HEK293 (cell line): ENCODE results near the gene ETV6.

Experiments
- CTCF ChIA-PET: fragments of 350-600 bp; formaldehyde crosslinking; extraction: SDS; loops from one replicate; lab custom pipeline; 2021; ENCODE audit warnings: antibody characterized with exemption; lab: Yijun Ruan, JAX
- POLR2A ChIA-PET: fragments of 300-600 bp; formaldehyde crosslinking; extraction: SDS; loops from one replicate; lab custom pipeline; 2020; ENCODE audit warnings: antibody characterized with exemption, inconsistent platforms; lab: Yijun Ruan, JAX
- H3K27ac ChIP-seq: fragments of 200-500 bp; sonication (Bioruptor generic); 2 replicates; pipeline ENCODE4 v1.5.1; 2014; ENCODE audit warnings: low read depth, low read length, control low read depth, inconsistent platforms; ENCODE audit errors: extremely low read depth
- H3K36me3 ChIP-seq, 2 experiments: fragments of 200-500 bp in 1 of 2; sonication (Bioruptor generic) in 1 of 2; 1 replicate in 1 of 2; 2 replicates in 1 of 2; pipeline ENCODE4 v1.5.1; 2014 to 2017; ENCODE audit warnings: inconsistent platforms in 2 of 2, low read length in 2 of 2; ENCODE audit not compliant: control insufficient read depth in 2 of 2, insufficient read depth in 1 of 2
- H3K4me1 ChIP-seq: fragments of 200-500 bp; sonication (Bioruptor generic); 2 replicates; pipeline ENCODE4 v1.5.1; 2014; ENCODE audit warnings: mild to moderate bottlenecking, low read length, inconsistent platforms; ENCODE audit not compliant: control insufficient read depth, insufficient read depth
- H3K4me3 ChIP-seq: 2 replicates; pipeline ENCODE4 v1.5.1; 2011; ENCODE audit warnings: low read depth, mild to moderate bottlenecking, control low read depth, low read length, moderate library complexity
- H3K9me3 ChIP-seq: fragments of 200-500 bp; sonication (Bioruptor generic); 2 replicates; pipeline ENCODE4 v1.5.1; 2014; ENCODE audit warnings: low read depth, low read length, inconsistent platforms; ENCODE audit not compliant: control insufficient read depth, insufficient read depth
- BCL11B ChIP-seq: fragments of 450-650 bp; formaldehyde crosslinking; IDR thresholded peaks from 2 replicates; pipeline ENCODE4 v1.5.1; 2016; ENCODE audit warnings: low read depth, missing biosample characterization, missing genetic modification characterization
- KLF7 ChIP-seq: fragments of 450-650 bp; formaldehyde crosslinking; IDR thresholded peaks from 2 replicates; pipeline ENCODE4 v1.5.1; 2016; ENCODE audit warnings: missing biosample characterization, missing genetic modification characterization, borderline replicate concordance
- ZBTB26 ChIP-seq: fragments of 450-650 bp; formaldehyde crosslinking; optimal IDR thresholded peaks from 2 replicates; pipeline ENCODE3; 2016; ENCODE audit warnings: missing biosample characterization, mild to moderate bottlenecking, missing genetic modification characterization
- ZBTB48 ChIP-seq: fragments of 450-650 bp; formaldehyde crosslinking; IDR thresholded peaks from 2 replicates; pipeline ENCODE4 v1.5.1; 2016; ENCODE audit warnings: missing biosample characterization, missing genetic modification characterization
- ZNF132 ChIP-seq: fragments of 450-650 bp; formaldehyde crosslinking; IDR thresholded peaks from 2 replicates; pipeline ENCODE4 v1.5.1; 2017; ENCODE audit warnings: missing biosample characterization, missing genetic modification characterization, borderline replicate concordance
- ZNF155 ChIP-seq: fragments of 450-650 bp; formaldehyde crosslinking; IDR thresholded peaks from 2 replicates; pipeline ENCODE4 v1.5.1; 2016; ENCODE audit warnings: missing biosample characterization, missing genetic modification characterization
- ZNF394 ChIP-seq: fragments of 450-650 bp; formaldehyde crosslinking; IDR thresholded peaks from 2 replicates; pipeline ENCODE4 v1.5.1; 2016; ENCODE audit warnings: missing biosample characterization, missing genetic modification characterization, mild to moderate bottlenecking, moderate library complexity, borderline replicate concordance
- ZNF473 ChIP-seq: fragments of 450-650 bp; formaldehyde crosslinking; IDR thresholded peaks from 2 replicates; pipeline ENCODE4 v1.5.1; 2017; ENCODE audit warnings: missing biosample characterization, missing genetic modification characterization
- ZNF529 ChIP-seq: fragments of 450-650 bp; formaldehyde crosslinking; IDR thresholded peaks from 2 replicates; pipeline ENCODE4 v1.5.1; 2017; ENCODE audit warnings: missing genetic modification characterization, missing biosample characterization; ENCODE audit not compliant: insufficient replicate concordance
- ZNF544 ChIP-seq: fragments of 450-650 bp; formaldehyde crosslinking; IDR thresholded peaks from 2 replicates; pipeline ENCODE4 v1.5.0; 2017; ENCODE audit warnings: missing biosample characterization, missing genetic modification characterization
- ZNF555 ChIP-seq: fragments of 450-650 bp; formaldehyde crosslinking; conservative IDR thresholded peaks from 2 replicates; pipeline ENCODE4 v1.5.1; 2017; ENCODE audit warnings: missing biosample characterization, mild to moderate bottlenecking, missing genetic modification characterization, inconsistent platforms
- ZNF560 ChIP-seq: fragments of 450-650 bp; formaldehyde crosslinking; IDR thresholded peaks from 2 replicates; pipeline ENCODE4 v1.5.1; 2017; ENCODE audit warnings: missing biosample characterization, missing genetic modification characterization, borderline replicate concordance
- ZNF623 ChIP-seq: fragments of 450-650 bp; formaldehyde crosslinking; IDR thresholded peaks from 2 replicates; pipeline ENCODE4 v1.5.1; 2016; ENCODE audit warnings: missing biosample characterization, missing genetic modification characterization
- ZNF837 ChIP-seq: fragments of 450-650 bp; formaldehyde crosslinking; IDR thresholded peaks from 2 replicates; pipeline ENCODE4 v1.5.1; 2016; ENCODE audit warnings: missing biosample characterization, missing genetic modification characterization
- ZSCAN23 ChIP-seq: fragments of 450-650 bp; formaldehyde crosslinking; IDR thresholded peaks from 2 replicates; pipeline ENCODE4 v1.5.1; 2016; ENCODE audit warnings: missing biosample characterization, missing genetic modification characterization
- TF ChIP-seq, protein P1 (sequence below): fragments of 450-650 bp; formaldehyde crosslinking; IDR thresholded peaks from 2 replicates; pipeline ENCODE4 v1.5.0; 2017; ENCODE audit warnings: missing biosample characterization, missing genetic modification characterization, borderline replicate concordance
- TF ChIP-seq, protein P2 (sequence below): fragments of 450-650 bp; formaldehyde crosslinking; IDR thresholded peaks from 2 replicates; pipeline ENCODE4 v1.5.1; 2017; ENCODE audit warnings: missing biosample characterization, mild to moderate bottlenecking, missing genetic modification characterization, moderate library complexity
- TF ChIP-seq, protein P3 (sequence below): fragments of 450-650 bp; formaldehyde crosslinking; IDR thresholded peaks from 2 replicates; pipeline ENCODE4 v1.5.1; 2017; ENCODE audit warnings: missing biosample characterization, missing genetic modification characterization

The ETV6 gene

GRCh38 chr12:11712491-11712890 lies 63.0 kb downstream of the ETV6 start (continued):
- TF ChIP-seq ZNF132 (tag by site-specific recombination) = no peak
- no peak for TF ChIP-seq ZNF560 (tag by site-specific recombination)
- TF ChIP-seq ZBTB48 (tag by site-specific recombination) = no peak
- no peak for TF ChIP-seq ZBTB26 (tag by site-specific recombination)

- no peak overlapping the region for H3K27ac ChIP-seq
- no peak overlapping the region for H3K4me3 ChIP-seq
- ChIA-PET POLR2A (no interaction called here), CTCF (no interaction called here)
- H3K36me3 ChIP-seq = no peaks in the 10 kb centered on the region
- no peaks in the 10 kb centered on the region for H3K4me1 ChIP-seq
- TF ChIP-seq ZNF155 (tag by site-specific recombination) (no peak), ZNF623 (tag by site-specific recombination) (no peak), ZNF529 (tag by site-specific recombination) (no peak), BCL11B (tag by site-specific recombination) (no peak), ZNF837 (no peak), ZNF394 (tag by site-specific recombination) (no peak), ZNF555 (no peak)
- TF ChIP-seq, protein P1, sequence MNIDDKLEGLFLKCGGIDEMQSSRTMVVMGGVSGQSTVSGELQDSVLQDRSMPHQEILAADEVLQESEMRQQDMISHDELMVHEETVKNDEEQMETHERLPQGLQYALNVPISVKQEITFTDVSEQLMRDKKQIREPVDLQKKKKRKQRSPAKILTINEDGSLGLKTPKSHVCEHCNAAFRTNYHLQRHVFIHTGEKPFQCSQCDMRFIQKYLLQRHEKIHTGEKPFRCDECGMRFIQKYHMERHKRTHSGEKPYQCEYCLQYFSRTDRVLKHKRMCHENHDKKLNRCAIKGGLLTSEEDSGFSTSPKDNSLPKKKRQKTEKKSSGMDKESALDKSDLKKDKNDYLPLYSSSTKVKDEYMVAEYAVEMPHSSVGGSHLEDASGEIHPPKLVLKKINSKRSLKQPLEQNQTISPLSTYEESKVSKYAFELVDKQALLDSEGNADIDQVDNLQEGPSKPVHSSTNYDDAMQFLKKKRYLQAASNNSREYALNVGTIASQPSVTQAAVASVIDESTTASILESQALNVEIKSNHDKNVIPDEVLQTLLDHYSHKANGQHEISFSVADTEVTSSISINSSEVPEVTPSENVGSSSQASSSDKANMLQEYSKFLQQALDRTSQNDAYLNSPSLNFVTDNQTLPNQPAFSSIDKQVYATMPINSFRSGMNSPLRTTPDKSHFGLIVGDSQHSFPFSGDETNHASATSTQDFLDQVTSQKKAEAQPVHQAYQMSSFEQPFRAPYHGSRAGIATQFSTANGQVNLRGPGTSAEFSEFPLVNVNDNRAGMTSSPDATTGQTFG (tag by site-specific recombination) = no peak
- TF ChIP-seq, protein P2, sequence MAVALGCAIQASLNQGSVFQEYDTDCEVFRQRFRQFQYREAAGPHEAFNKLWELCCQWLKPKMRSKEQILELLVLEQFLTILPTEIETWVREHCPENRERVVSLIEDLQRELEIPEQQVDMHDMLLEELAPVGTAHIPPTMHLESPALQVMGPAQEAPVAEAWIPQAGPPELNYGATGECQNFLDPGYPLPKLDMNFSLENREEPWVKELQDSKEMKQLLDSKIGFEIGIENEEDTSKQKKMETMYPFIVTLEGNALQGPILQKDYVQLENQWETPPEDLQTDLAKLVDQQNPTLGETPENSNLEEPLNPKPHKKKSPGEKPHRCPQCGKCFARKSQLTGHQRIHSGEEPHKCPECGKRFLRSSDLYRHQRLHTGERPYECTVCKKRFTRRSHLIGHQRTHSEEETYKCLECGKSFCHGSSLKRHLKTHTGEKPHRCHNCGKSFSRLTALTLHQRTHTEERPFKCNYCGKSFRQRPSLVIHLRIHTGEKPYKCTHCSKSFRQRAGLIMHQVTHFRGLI = no peak
- TF ChIP-seq, protein P3, sequence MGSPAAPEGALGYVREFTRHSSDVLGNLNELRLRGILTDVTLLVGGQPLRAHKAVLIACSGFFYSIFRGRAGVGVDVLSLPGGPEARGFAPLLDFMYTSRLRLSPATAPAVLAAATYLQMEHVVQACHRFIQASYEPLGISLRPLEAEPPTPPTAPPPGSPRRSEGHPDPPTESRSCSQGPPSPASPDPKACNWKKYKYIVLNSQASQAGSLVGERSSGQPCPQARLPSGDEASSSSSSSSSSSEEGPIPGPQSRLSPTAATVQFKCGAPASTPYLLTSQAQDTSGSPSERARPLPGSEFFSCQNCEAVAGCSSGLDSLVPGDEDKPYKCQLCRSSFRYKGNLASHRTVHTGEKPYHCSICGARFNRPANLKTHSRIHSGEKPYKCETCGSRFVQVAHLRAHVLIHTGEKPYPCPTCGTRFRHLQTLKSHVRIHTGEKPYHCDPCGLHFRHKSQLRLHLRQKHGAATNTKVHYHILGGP (tag by site-specific recombination) = no peak
- no peaks in the 10 kb centered on the region for H3K9me3 ChIP-seq
These were observed 63.7 kb downstream of the ETV6 start for GRCh38 chr12:11713202-11713601.

GRCh38 chr12:11714626-11715025 lies 65.2 kb downstream of the ETV6 start:
- no peaks in the 10 kb centered on the region for H3K9me3 ChIP-seq
- ChIA-PET POLR2A (interaction anchor here (0.7 kb wide), 1 partner anchor 951 kb away, joined by 5 read pairs; no protein-coding TSS in a partner anchor), CTCF (no interaction called here)
- no peaks in the 10 kb centered on the region for H3K4me1 ChIP-seq
- H3K36me3 ChIP-seq = no peaks in the 10 kb centered on the region
- TF ChIP-seq ZNF544 (tag by site-specific recombination) (no peak), KLF7 (tag by site-specific recombination) (no peak), ZNF473 (tag by site-specific recombination) (no peak), ZSCAN23 (tag by site-specific recombination) (no peak)
- H3K27ac ChIP-seq = no peak overlapping the region
- no peak overlapping the region for H3K4me3 ChIP-seq
